ENCODE data around the gene DRC1. TPM values are rescaled to one million over a fixed set of nuclear protein-coding genes. Genes with fewer than 3 reads are reported as not detected.

Gene DRC1
- total RNA-seq, 4 donors from 2014 or later, result 0.45 TPM; not detected in 3

DNA sequence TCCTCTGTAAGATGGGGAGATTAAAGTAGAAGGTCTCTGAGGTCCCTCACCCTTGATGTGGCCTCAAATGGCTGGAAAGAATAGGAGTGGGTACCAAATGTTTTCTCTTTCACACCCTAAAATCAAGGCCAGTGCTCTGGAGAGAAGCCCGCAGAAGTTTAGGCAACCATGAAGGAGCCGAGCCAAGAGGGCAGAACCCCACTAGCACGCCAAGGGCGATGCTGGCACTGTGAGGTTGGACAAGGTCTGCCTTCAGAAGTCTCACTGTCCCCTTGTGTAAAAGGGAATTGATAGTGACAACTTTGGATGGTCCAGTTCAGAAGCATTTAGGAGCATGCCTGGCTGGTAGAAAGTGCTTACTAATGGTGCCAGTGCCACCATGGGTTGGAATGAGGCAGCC lies 92.5 kb downstream of the DRC1 start:
- Histone ChIP-seq H3K9me3 (no peaks in the 10 kb centered on the region), H3K36me3 (no peaks in the 10 kb centered on the region), H3K27me3 (peaks cover 0 to 11% (median 0%) of the 10 kb centered on the region in 4 donors), H3K4me1 (peaks cover 0 to 11% (median 5%) of the 10 kb centered on the region in 4 donors), H3K4me3 (no peak overlapping the region), H3K27ac (replicated peaks in 1 of 4) (no peak overlapping the region)
- TF ChIP-seq, protein P1, sequence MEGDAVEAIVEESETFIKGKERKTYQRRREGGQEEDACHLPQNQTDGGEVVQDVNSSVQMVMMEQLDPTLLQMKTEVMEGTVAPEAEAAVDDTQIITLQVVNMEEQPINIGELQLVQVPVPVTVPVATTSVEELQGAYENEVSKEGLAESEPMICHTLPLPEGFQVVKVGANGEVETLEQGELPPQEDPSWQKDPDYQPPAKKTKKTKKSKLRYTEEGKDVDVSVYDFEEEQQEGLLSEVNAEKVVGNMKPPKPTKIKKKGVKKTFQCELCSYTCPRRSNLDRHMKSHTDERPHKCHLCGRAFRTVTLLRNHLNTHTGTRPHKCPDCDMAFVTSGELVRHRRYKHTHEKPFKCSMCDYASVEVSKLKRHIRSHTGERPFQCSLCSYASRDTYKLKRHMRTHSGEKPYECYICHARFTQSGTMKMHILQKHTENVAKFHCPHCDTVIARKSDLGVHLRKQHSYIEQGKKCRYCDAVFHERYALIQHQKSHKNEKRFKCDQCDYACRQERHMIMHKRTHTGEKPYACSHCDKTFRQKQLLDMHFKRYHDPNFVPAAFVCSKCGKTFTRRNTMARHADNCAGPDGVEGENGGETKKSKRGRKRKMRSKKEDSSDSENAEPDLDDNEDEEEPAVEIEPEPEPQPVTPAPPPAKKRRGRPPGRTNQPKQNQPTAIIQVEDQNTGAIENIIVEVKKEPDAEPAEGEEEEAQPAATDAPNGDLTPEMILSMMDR (IDR thresholded peaks at IDR 0.05), result no peak
- no peak for TF ChIP-seq EP300 (IDR thresholded peaks at IDR 0.05)
- no peak for TF ChIP-seq POLR2A (IDR thresholded peaks at IDR 0.05; ENCODE audit: low read depth)
- no peak for TF ChIP-seq POLR2AphosphoS5 (IDR thresholded peaks at IDR 0.05)
- intact Hi-C loops (cut with DNase I), result no loop called here
- WGBS, result 95% methylated on average over 3 of the region's 4 CpGs
- DNase-seq (ENCODE audit: extremely low spot score), result no peak

DNA sequence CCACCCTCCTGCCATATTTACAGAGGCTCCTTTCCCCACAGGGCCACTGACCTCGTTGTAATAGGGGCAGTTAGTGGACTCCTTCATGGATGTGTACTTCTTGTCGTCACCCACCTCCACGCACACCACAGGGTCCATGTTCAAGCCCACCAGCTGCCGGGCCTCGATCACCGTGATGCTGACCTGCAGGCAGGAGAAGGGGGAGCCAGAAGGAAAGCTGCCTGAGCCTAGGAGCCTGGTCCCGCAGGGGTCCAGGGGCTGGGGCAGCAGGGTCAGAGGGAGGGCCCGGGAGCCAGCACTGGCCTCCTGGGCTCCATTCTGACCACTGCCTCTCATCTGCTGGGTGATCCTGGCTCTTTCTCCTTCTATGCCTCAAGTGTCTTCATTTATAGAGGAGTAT lies 93.2 kb downstream of the DRC1 start:
- DNase-seq (ENCODE audit: extremely low spot score), result no peak
- 77% methylated on average over 5 of the region's 8 CpGs for WGBS
- Histone ChIP-seq H3K4me1 (peaks cover 0 to 11% (median 5%) of the 10 kb centered on the region in 4 donors), H3K27me3 (peaks cover 0 to 11% (median 0%) of the 10 kb centered on the region in 4 donors), H3K4me3 (no peak overlapping the region), H3K36me3 (no peaks in the 10 kb centered on the region), H3K27ac (replicated peaks in 1 of 4) (no peak overlapping the region), H3K9me3 (no peaks in the 10 kb centered on the region)
- intact Hi-C loops (cut with DNase I), result no loop called here
- TF ChIP-seq POLR2A (IDR thresholded peaks at IDR 0.05; ENCODE audit: low read depth), result no peak

DNA sequence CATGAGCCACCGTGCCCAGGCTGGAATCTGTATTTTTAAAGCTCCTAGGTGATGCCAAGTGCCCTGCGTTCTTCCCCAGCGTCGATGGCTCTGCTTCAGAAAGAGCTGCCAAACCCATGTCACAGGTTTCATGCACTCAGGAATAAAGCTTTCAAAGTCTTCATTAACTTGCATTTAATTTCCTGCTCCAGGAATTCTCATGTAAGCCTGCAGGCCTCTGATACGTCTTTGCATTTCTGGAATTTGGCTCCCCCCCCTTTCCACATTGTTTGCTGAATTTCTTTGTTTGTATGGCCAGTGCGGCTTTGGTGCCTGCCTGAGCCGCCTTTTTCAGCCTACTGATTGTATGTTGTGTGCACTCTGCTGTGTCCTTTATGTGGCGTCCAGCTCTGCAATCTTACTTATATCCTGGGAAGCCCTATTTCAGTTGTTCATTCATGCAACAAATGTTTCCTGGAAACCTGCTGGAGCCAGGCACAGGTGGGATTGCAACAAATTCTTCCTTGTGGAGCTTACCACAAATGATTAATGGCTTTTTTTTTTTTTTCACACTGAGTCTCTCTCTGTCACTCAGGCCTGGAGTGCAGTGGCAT lies 94.1 kb downstream of the DRC1 start:
- no peak for TF ChIP-seq POLR2A (IDR thresholded peaks at IDR 0.05; ENCODE audit: low read depth)
- TF ChIP-seq POLR2AphosphoS5 (IDR thresholded peaks at IDR 0.05), result no peak
- TF ChIP-seq EP300 (IDR thresholded peaks at IDR 0.05), result no peak
- TF ChIP-seq, protein P1 (IDR thresholded peaks at IDR 0.05), result no peak
- no peak for DNase-seq (ENCODE audit: extremely low spot score)
- intact Hi-C loops (cut with DNase I), result no loop called here
- H3K4me3 ChIP-seq, result no peak overlapping the region
- 61% methylated on average over 8 of the region's 8 CpGs for WGBS
- peaks cover 0 to 11% (median 5%) of the 10 kb centered on the region in 4 donors for H3K4me1 ChIP-seq
- no peaks in the 10 kb centered on the region for H3K9me3 ChIP-seq
- no peaks in the 10 kb centered on the region for H3K36me3 ChIP-seq
- H3K27ac ChIP-seq (replicated peaks in 1 of 4), result no peak overlapping the region
- H3K27me3 ChIP-seq, result peaks cover 0 to 11% (median 0%) of the 10 kb centered on the region in 4 donors

DNA sequence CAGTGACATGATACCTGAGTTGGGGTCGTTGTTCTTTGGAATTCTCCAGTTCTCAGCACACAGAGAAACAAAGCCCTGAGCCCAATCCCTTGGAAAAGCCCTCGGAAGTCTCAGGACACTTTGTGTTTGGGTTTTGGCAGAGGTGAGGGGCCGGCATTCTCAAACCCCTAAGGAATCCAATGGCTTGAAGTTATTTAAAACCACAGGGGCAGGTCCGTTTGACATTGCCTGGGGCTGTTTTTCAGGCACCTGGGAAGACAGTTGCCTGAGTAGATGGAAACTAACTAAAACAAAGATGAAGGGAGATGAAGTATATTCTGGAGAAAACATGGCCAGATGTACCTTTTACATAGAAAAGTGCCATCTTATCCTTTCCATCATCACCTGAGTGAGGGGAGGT lies 98.7 kb downstream of the DRC1 start:
- Histone ChIP-seq H3K9me3 (no peaks in the 10 kb centered on the region), H3K36me3 (no peaks in the 10 kb centered on the region), H3K27me3 (peaks cover 0 to 24% (median 0%) of the 10 kb centered on the region in 4 donors), H3K27ac (replicated peaks in 1 of 4) (no peak overlapping the region), H3K4me3 (no peak overlapping the region), H3K4me1 (peaks cover 9 to 20% (median 16%) of the 10 kb centered on the region in 4 donors)
- TF ChIP-seq EP300 (IDR thresholded peaks at IDR 0.05) (no peak), POLR2AphosphoS5 (IDR thresholded peaks at IDR 0.05) (no peak), POLR2A (IDR thresholded peaks at IDR 0.05; ENCODE audit: low read depth) (no peak)
- TF ChIP-seq, protein P1 (IDR thresholded peaks at IDR 0.05), result no peak
- intact Hi-C loops (cut with DNase I), result loop anchor here (5.0 kb wide), 1 partner anchor 77 kb away; no protein-coding TSS in a partner anchor
- no peak for DNase-seq (ENCODE audit: extremely low spot score)
- WGBS, result 78% methylated on average over 4 of the region's 4 CpGs

DNA sequence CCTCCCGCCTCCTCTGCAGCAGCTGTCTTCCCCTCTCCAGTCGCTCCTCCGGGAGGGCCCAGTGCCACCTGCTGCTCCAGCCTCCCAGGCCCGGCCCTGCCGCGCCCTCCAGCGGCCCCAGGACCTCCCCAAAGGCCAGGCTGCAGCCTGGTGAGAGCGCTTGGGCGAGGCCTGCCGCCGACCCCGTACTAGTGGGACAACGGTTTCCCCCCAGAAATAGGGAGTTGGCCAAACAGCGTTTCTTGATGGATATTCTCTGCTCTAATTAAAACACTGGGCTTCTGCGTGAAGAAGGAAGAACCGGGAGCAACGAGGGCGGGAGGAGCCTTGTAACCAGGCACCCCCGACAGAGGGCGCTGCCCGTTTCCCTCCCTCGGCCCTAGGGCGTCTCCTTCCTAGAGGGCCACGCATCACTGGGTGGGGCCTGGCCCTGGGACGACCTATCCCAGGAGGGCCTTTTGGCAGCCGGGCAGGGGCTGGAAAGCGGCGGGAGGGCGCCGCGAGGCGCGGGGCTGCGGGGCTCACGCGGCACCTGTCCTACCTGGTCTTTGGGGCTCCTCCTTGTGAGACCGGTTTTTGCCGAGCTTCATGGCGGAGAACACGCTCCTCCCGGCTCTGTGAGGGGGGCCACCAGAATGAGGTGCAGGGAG lies 101.6 kb downstream of the DRC1 start:
- H3K27ac ChIP-seq (replicated peaks in 1 of 4), result no peak overlapping the region
- H3K4me3 ChIP-seq, result peak overlapping the region; percentile 45 to 59 (median 48)
- 7% methylated on average over 23 of the region's 41 CpGs for WGBS
- H3K9me3 ChIP-seq, result no peaks in the 10 kb centered on the region
- intact Hi-C loops (cut with DNase I), result loop anchor here (5.0 kb wide), 1 partner anchor 74 kb away; no protein-coding TSS in a partner anchor
- no peak for DNase-seq (ENCODE audit: extremely low spot score)
- peaks cover 0 to 19% (median 0%) of the 10 kb centered on the region in 4 donors for H3K27me3 ChIP-seq
- TF ChIP-seq, protein P1 (IDR thresholded peaks at IDR 0.05), result peak; percentile 71 to 82 (median 71)
- TF ChIP-seq POLR2A (IDR thresholded peaks at IDR 0.05; ENCODE audit: low read depth) (no peak), POLR2AphosphoS5 (IDR thresholded peaks at IDR 0.05) (peak; percentile 13 to 18)
- H3K36me3 ChIP-seq, result no peaks in the 10 kb centered on the region
- H3K4me1 ChIP-seq, result peaks cover 9 to 13% (median 12%) of the 10 kb centered on the region in 4 donors

Measured in esophagus muscularis mucosa (tissue), 4 donors.